ENCODE measurements around the gene SLC18A3.

Gene SLC18A3

GRCh38 chr10:49605939-49606509, 4.1 kb upstream of the SLC18A3 start:
- no peak for TF ChIP-seq CTCF (IDR thresholded peaks at IDR 0.05; ENCODE audit: borderline replicate concordance, insufficient read depth, low read depth, low read length)
- no peak overlapping the region for H3K4me3 ChIP-seq (ENCODE audit: low read depth, low read length)

- H3K4me3 ChIP-seq (ENCODE audit: low read depth, low read length): no peak overlapping the region
- no peak for TF ChIP-seq CTCF (IDR thresholded peaks at IDR 0.05; ENCODE audit: borderline replicate concordance, insufficient read depth, low read depth, low read length)
Measured at GRCh38 chr10:49606981-49607535, 3.1 kb upstream of the SLC18A3 start.

- no peak overlapping the region for H3K4me3 ChIP-seq (ENCODE audit: low read depth, low read length)
- TF ChIP-seq CTCF (IDR thresholded peaks at IDR 0.05; ENCODE audit: borderline replicate concordance, insufficient read depth, low read depth, low read length): no peak
Measured at GRCh38 chr10:49608166-49609005, 1.7 kb upstream of the SLC18A3 start.

GRCh38 chr10:49609006-49609282, 1.2 kb upstream of the SLC18A3 start:
- no peak for TF ChIP-seq CTCF (IDR thresholded peaks at IDR 0.05; ENCODE audit: borderline replicate concordance, insufficient read depth, low read depth, low read length)
- no peak overlapping the region for H3K4me3 ChIP-seq (ENCODE audit: low read depth, low read length)

GRCh38 chr10:49609283-49610113, 612 bp upstream of the SLC18A3 start:
- H3K4me3 ChIP-seq (ENCODE audit: low read depth, low read length): no peak overlapping the region
- TF ChIP-seq CTCF (IDR thresholded peaks at IDR 0.05; ENCODE audit: borderline replicate concordance, insufficient read depth, low read depth, low read length): no peak

- no peak for TF ChIP-seq CTCF (IDR thresholded peaks at IDR 0.05; ENCODE audit: borderline replicate concordance, insufficient read depth, low read depth, low read length)
- H3K4me3 ChIP-seq (ENCODE audit: low read depth, low read length): no peak overlapping the region
Measured at GRCh38 chr10:49610458-49611165, 502 bp downstream of the SLC18A3 start.
